ENCODE results near the gene POU2F1.
A peak's percentile ranks its signal among the peaks of the same experiment; 100 is the strongest.

The POU2F1 gene

DNA sequence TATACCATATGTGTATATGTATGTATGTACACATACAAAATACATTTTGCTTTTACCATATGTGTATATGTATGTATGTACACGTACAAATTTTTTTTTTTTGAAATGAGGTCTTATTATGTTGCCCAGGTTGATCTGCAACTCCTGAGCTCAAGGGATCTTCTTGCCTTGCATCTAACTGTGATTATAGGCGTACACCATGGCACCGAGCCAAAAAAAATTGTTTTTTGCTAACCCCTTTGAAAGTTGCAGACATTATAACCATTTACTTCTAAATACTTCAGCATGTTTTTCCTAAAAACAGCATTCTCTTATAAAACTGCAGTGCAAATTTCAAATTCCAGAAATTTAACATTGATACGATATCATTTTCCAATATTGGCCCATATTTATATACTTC, 147.0 kb downstream of the POU2F1 start:
- no peak for DNase-seq (ENCODE audit: low spot score)

DNA sequence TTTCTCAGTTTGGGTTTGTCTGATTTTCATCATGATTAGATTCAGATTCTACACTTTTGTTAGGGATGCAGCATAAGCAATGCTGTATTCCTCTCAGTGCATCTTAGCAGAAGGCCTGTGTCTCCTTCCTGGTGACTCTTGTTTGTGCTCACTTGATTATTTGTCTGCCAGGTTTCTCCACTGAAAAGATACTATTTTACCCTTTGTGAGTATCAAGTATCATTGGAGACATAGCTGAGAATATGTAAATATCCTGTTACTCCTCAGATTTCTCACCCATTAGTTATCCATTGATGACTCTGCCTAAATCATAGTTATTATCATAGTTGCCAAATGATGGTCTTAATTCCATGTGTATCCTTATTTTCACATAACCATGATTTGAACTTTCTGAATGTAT, 148.5 kb downstream of the POU2F1 start:
- no peak for DNase-seq (ENCODE audit: low spot score)

DNA sequence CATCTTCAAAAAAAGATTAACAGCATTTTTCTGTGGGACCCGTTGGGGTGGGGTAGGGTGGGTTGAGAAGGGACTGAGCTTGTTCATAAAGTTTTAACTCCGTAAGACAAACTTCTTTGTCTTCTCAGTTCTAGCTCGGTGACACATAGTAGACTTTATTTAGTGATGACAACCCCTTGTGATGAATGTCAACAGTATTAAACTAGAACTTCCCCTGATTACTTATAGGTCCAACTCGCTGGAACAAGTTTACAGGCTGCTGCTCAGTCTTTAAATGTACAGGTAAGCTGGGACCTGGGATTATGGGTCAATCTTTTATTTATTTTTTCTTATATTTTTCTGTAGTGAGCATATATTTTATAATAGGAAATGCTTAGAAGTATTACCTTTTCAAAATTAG, 149.2 kb downstream of the POU2F1 start:
- no peak for DNase-seq (ENCODE audit: low spot score)

DNA sequence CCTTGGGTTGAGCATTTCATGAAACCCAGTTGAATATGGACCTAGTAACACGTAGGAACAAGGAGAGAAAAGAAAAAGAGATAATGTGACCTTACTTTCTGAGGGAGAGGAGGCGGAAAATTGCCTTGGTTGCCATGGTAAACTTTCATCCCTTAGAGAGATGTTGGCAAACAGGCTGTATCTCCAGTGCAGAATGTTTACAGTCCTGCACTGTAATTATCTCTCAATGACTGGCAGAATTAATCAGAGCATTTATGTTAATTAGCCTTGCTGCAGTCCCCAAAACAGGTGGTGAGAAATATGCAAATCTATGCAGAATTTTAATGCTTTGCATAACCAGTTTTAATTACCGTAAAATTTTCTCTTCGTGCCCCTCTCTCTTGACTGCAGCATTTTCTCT, 150.3 kb downstream of the POU2F1 start:
- DNase-seq (ENCODE audit: low spot score) = peak; percentile 31

DNA sequence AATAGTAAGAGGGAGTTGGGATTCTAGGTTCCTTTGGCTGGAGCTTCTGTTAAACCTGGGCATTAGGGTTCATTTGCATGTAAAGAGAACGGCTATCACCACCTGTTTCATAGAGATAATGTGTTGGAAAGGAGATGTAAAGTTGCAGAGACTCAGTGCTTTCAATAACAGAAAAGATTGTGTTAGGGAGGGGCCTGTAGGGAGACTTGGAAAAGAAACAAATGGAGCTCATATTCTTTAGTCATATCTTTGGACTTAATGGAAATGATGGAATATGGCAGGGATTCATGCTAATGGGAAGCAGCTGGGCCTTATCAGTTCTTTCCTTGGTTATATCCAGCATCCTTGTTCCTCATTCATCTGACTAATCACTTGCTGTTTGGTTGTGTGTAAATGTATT, 152.7 kb downstream of the POU2F1 start:
- DNase-seq (ENCODE audit: low spot score) = no peak

DNA sequence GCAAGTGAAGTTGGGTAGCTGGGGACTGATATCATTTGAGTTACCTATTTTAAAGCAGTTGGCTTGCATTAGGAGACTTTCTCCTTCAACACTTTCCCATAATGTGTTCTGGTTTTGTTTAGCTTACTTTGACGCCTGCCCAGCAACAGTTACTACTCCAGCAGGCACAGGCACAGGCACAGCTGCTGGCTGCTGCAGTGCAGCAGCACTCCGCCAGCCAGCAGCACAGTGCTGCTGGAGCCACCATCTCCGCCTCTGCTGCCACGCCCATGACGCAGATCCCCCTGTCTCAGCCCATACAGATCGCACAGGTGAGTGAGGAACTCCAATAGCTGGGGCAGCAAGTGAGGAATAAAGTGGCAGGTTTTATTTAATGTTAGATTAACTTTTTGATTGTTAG, 153.3 kb downstream of the POU2F1 start:
- no peak for DNase-seq (ENCODE audit: low spot score)

DNA sequence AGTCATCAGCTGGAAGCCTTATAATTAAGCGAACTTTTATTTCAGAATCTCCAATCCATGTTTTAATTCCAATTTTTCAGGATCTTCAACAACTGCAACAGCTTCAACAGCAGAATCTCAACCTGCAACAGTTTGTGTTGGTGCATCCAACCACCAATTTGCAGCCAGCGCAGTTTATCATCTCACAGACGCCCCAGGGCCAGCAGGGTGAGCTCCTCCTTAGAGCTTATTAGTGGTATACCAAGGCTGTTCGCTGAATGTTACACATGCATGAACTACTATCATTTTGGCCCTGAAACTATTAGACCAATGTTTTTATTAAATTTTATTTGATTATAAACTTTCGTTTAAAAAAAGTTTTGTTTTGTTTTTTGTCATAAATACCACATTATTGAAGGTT, 155.3 kb downstream of the POU2F1 start:
- DNase-seq (ENCODE audit: low spot score) = no peak

DNA sequence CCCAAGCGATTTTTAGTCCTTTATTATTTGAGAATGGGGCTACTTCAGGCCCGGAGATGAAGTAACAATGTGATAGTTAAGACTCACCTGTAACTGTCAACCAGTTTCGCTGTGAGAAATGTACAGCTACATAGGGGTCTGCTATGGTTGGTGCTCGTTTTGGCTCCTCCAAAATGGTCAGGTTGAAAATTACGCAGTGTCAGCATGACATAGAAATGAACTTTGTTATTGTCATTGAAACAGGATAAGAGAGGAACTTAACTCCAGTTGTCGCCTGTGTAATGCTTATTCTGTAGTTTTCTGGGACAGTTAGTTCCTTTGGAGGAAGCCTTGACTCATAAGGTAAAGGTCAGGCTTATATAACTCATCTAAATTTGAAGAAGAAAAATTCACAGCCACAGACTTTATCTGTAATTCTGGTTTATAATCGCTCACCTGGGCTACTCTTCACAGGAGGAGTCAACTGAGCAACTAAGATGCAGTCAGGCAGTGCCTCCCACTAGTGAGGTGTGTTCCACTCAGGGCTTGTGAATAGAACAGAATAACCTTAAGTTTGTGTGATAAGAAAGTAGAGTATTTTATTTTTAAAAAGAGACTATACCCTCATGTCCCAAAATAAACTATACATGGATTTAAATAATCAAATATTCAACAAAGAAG, 166.7 kb downstream of the POU2F1 start:
- DNase-seq (ENCODE audit: low spot score) = no peak

DNA sequence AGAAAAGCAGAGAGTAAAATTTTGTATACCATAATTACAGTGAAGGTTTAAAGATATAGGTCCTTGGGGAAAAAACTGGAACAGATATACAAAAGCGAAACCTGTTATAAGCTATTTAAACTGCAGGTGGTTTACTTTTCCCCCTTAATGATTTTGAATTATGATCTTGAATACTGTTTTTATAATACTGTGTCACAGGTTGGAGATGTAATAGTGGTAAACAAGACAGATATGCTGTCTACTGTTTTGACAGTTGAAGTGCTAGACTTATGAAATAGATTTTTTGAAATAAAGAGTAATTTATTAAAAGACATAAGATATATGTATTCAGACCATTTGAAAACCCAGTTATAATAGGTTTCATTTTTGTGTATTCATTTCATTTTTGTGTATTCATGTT, 168.3 kb downstream of the POU2F1 start:
- DNase-seq (ENCODE audit: low spot score) = no peak

DNA sequence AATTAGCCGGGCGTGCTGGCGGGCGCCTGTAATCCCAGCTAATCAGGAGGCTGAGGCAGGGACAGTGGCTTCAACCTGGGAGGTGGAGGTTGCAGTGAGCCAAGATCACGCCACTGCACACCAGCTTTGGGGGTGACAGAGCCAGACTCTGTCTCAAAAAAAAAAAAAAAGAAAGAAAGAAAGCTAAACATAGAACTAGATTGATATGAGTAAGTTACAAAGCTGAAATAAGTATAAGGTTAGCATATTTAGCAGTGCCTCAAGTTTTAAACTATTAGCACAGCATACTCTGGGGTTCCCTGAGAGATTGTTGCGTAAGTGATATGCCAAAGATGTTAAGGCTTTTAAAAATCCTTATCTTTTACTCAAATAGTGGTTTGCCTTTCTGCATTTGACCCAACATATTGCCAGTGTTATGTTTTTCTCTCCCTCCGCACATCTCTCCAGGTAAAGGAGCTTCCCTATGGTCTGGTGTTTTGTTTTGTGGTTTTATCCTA, 171.6 kb downstream of the POU2F1 start:
- DNase-seq (ENCODE audit: low spot score) = no peak

DNA sequence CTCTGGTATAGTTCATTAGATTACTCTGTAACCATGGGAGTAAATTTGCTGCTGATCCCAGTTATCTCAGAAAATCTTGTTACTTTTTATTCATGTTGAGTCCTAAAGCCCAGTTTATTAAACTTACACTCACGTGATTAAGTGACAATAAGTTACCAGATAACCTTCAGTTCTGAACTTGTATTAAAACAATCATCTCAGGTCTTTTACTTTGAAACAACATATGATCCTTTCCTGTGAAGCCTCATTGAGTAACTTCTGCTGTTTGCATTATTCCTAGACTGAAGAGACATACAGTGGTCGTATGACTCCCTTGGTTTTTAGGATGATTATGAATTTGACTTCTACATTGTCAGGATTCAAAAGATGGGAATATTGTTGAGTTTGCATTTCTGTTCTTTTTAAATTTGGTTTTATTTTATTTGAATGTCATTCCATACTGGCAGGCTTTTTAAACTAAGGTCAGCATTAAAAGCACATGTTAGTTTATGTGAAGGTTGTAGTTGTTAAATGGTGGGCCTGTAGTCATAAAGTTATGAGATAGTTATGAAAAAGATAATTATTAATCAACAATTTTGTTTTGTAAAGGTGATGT, 179.8 kb downstream of the POU2F1 start:
- no peak for DNase-seq (ENCODE audit: low spot score)

DNA sequence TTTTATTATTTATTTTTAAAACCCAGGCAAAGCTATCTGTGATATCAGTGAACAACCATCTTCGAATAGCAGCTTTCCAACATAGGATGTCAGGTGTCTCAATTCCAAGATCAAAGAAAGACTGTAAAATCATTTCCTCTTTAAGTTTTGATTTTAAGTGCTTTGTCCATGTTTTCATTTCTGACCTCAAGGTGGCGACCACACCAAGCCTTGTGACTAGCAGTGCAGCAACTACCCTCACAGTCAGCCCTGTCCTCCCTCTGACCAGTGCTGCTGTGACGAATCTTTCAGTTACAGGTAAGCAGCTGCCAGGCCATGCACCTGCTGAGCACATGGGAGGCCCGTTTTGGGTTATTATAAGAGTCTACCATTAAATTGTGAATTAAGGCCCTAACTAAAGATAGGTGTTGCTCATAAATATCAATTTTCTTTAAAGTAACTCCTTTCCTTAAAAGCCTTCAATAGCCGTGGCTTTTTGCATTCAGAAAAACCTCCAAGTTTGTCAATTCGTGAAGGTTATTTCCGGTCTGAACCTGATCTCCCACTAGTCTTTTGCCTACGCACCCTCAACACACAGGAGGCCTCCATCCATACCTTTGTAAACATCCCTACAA, 180.7 kb downstream of the POU2F1 start:
- DNase-seq (ENCODE audit: low spot score) = peak; percentile 47

DNA sequence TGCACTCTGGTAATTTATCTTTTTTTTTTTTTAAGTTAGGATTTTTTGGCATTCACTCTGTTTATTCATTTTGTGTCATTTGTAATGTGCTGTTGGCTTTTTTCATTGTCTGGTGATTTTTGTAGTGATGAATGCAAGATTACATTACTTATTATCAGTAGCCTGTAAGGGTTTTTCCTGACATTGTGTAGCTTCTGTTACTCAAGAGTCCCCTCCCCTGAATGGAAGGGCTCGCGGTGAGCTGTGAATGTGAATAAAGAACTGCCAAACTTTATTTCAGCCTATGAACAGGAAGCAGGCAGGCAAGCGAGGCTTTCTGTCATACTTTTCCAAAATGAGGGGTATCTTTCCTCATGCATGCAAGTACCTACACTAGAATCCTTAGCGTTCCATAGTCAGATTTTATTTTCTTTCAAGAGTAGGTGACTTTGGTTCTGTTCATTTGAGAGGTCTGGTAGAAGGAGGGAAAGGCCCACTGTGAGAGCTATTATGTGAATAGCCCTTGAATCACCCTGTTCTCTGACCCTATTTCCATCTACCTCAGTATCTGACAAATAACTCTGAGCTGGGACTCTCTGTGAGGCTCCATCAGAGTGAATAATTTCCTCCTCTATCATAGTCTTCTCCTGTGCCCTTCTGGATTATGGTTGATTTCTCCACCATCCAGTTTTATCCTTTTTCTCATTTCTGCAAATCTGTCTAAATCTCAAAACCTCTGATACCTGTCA, 183.6 kb downstream of the POU2F1 start:
- no peak for DNase-seq (ENCODE audit: low spot score)

DNA sequence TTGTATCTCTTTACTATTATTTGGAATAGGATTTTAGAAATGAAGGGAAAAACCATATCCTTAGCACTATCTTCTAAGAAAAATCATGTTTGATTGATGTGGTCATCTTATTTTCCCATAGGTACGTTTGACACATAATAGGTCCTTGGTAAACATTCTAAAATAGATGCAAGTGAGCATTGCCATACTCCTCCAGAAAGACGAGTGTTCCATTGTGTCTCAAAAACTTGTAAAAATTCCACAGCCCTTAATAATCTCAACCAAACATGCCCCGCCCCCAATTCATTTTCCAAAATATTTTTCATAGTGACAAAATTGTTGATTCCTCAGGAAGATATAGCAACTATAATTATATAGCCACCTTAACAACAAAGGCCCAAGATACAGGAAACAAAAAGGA, 184.2 kb downstream of the POU2F1 start:
- no peak for DNase-seq (ENCODE audit: low spot score)

DNA sequence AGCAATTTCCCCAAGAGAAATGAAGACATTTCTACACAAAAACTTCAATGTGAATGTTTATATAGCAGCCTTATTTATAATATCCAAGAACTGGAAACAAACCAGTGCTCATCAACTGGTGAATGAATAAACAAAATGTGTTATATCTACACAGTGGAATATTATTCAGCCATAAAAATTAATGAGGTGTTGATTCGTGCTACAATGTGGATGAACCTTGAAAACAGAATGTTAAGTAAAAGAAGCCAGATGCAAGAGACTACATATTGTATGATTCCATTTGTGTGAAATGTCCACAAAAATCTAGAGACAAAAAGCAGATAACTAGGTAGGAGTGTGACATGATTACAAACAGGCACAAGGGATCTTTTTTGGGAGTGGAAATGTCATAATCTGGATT, 187.7 kb downstream of the POU2F1 start:
- DNase-seq (ENCODE audit: low spot score) = no peak

DNA sequence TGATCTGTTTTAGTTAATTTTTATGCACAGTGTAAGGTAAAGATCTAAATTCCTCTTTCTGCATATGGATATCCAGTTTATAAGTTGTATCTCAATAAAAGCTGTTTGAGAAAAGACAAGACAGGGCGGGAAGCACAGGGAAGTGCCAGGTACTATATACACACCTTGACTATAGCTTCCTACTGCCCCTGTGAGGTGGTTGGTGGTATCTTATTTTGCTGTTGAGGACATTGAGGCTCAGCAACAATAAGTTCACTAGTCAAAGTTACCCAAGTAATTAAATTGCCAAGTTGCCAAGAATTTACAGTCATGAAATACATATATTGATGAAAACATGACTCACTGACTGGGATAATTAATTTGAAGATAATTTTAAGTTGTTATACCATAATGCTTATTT, 188.5 kb downstream of the POU2F1 start:
- DNase-seq (ENCODE audit: low spot score) = no peak

DNA sequence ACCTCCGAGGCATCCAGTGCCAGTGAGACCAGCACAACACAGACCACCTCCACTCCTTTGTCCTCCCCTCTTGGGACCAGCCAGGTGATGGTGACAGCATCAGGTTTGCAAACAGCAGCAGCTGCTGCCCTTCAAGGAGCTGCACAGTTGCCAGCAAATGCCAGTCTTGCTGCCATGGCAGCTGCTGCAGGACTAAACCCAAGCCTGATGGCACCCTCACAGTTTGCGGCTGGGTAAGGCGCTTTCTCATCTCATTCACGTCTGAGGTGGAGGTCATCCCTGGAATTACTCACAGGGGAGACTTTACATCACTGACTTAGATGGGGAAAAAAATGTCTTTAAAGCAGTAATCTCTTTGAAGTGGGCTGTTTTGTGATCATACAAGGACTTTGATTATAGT, 191.4 kb downstream of the POU2F1 start:
- no peak for DNase-seq (ENCODE audit: low spot score)

DNA sequence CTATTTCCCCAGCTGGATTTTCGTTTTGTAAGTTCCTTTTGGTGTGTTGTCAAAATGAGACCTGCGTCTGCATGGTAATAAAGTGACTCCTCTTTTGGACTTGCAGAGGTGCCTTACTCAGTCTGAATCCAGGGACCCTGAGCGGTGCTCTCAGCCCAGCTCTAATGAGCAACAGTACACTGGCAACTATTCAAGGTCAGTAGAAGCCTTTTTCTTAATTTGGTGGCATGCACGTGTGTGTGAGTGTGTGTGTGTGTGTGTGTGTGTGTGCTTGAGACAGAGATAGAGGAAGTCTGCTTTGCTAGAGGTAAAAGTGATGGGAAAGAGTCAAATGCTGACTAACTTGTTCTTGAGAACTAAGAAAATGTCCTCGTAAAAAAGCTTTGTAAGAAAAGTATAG, 192.2 kb downstream of the POU2F1 start:
- no peak for DNase-seq (ENCODE audit: low spot score)

DNA sequence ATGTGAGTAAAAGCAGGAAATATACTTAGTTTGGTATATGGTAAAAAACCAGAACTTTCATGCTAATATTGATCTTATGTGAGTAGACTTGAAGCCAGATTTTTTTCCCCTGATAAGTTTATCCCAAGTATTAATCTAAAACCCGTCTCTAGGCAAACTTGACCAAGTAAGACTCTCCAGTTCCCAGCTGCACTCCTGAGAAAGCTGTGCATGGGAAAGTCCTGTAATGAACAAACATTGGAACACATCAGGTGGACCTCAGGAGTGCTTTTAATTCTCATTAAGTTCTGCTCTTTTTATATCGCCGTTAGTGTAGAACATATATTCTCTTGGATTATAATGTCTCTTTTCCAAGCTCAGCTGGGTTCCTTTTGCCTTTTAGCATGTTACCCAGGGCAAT, 192.6 kb downstream of the POU2F1 start:
- DNase-seq (ENCODE audit: low spot score) = no peak

DNA sequence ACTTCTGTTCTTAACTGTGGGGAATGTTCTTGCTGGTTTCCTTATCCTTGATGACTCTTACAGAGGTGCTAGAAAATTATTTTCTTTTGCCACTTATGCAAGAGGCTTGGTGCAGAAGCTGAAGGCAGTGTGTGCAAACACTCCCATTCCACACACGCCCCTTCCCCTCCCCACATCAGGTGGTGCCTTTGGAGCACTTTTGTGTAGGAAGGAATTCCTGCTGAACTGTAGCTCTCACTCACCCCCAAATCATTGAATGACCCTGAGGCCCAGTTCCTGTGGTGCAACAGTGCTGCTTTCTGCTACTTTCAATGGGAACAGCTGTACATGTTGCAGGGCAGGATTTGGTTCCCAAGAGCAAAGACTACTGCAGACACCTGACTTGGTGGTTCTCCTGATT, 195.8 kb downstream of the POU2F1 start:
- no peak for DNase-seq (ENCODE audit: low spot score)

DNA sequence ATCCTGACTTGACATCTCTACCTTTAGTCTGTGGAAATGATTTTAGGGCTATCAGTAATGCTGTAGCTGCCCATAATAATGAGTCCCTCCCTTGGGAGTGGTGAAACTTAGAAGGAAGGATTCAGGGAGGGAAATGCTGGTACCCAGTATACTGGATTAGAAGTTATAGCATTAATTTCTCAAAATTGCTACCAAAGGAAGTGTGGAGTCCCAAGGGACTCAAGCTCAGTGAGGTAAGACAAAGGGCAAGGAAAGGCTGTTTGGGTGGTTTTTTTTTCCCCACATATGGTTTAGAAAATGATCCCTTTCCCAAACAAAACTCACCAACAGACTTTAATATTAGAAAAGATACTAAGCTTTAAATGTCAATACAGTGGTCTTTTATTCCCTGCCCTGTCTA, 197.7 kb downstream of the POU2F1 start:
- no peak for DNase-seq (ENCODE audit: low spot score)

DNA sequence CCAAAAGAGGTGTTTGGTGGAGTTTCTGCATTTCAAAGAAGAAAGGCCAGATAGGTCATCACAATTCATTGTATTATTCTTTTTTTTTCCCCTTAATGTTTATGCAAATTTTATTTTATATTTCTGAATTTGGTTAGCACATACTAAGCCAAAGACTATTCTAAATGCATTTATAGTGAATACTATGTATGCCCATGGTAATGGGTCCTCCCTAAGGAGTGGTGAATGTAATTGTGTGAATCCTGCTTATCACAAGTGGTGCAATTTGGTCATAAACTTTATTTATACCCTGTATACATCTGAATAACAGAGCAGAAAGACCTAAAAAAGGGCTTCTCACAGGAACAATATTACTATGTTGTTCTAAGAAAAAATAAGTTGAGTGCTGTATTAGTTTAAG, 198.6 kb downstream of the POU2F1 start:
- DNase-seq (ENCODE audit: low spot score) = no peak

DNA sequence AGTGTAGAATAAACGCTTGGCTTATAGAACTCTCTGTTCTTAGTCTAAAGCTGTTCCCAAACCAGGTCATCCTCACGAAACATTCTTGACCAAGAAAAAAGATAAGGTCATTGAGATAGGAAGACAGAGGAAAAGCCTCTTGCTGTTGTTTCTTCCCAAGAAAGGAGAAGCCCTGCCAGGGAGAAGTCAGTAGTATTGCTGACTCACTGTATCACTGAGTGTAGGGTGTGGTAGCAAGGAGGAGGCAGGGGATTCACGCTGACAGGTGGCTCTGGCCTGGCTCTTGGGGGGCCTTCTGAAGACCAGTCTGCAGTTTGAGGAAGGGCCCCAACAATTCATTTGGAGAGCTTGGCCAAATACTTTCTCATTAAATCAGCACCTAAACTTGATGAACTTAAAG, 199.8 kb downstream of the POU2F1 start:
- peak; percentile 41 for DNase-seq (ENCODE audit: low spot score)

All from hematopoietic multipotent progenitor cell treated with erythropoietin and hydrocortisone succinate and interleukin-3 and kit ligand, for 15 days (in vitro differentiated cells).